WTC11 (cell line): ENCODE data around the gene TSC22D2. TPM values are rescaled to one million over a fixed set of nuclear protein-coding genes. Genes with fewer than 3 reads are reported as not detected.

Experiments used
- ATAC-seq: fragments of 200-7000 bp; cut with Tn5 transposase; 2 replicates; pipeline ENCODE4 v1.10.0; 2021; ENCODE audit warnings: mild to moderate bottlenecking, moderate library complexity
- CTCF ChIA-PET: fragments of 300-600 bp; sonication (Branson Sonifier 250); formaldehyde crosslinking; loops from one replicate; lab custom pipeline; 2021; ENCODE audit warnings: antibody characterized with exemption; lab: Charles Lee
- POLR2A ChIA-PET: fragments of 350-600 bp; sonication (Branson Sonifier 250); formaldehyde crosslinking; loops from one replicate; lab custom pipeline; 2021; ENCODE audit warnings: antibody characterized with exemption; lab: Charles Lee
- DNase-seq: peaks from one replicate; pipeline ENCODE4 v3.0.0; 2021; ENCODE audit warnings: low spot score
- H3K27ac Mint-ChIP-seq: 2 replicates; pipeline ENCODE4 v1.8.0; 2021; ENCODE audit warnings: mixed read lengths
- H3K27me3 Mint-ChIP-seq: 2 replicates; pipeline ENCODE4 v1.8.0; 2021; ENCODE audit warnings: low read depth, mild to moderate bottlenecking, moderate library complexity, mixed read lengths
- H3K36me3 Mint-ChIP-seq: 2 replicates; pipeline ENCODE4 v1.8.0; 2021; ENCODE audit warnings: mixed read lengths
- H3K4me1 Mint-ChIP-seq: 2 replicates; pipeline ENCODE4 v1.8.0; 2022; ENCODE audit warnings: mixed read lengths
- H3K4me3 Mint-ChIP-seq: 2 replicates; pipeline ENCODE4 v1.8.0; 2021; ENCODE audit warnings: mild to moderate bottlenecking, moderate library complexity, mixed read lengths
- H3K9me3 Mint-ChIP-seq: 2 replicates; pipeline ENCODE4 v1.8.0; 2021; ENCODE audit warnings: mixed read lengths
- AFF4 ChIP-seq: sonication (generic); formaldehyde crosslinking; IDR thresholded peaks from 2 replicates; pipeline ENCODE4 v1.8.1; 2023; ENCODE audit warnings: mild to moderate bottlenecking, missing genetic modification reagents, borderline replicate concordance
- CREM ChIP-seq: sonication (generic); formaldehyde crosslinking; IDR thresholded peaks from 2 replicates; pipeline ENCODE4 v1.8.1; 2022; ENCODE audit warnings: mild to moderate bottlenecking, missing genetic modification reagents, moderate library complexity
- E2F4 ChIP-seq: sonication (generic); formaldehyde crosslinking; IDR thresholded peaks from 2 replicates; pipeline ENCODE4 v1.8.1; 2022; ENCODE audit warnings: low read depth, mild to moderate bottlenecking, moderate library complexity, missing genetic modification reagents, borderline replicate concordance
- MAX ChIP-seq: sonication (generic); formaldehyde crosslinking; IDR thresholded peaks from 2 replicates; pipeline ENCODE4 v1.8.0; 2022; ENCODE audit warnings: mild to moderate bottlenecking, missing genetic modification reagents
- NR3C1 ChIP-seq: sonication (generic); formaldehyde crosslinking; conservative IDR thresholded peaks from 2 replicates; pipeline ENCODE4 v1.8.1; 2023; ENCODE audit warnings: low read depth, mild to moderate bottlenecking, missing genetic modification reagents
- RELA ChIP-seq: sonication (generic); formaldehyde crosslinking; IDR thresholded peaks from 2 replicates; pipeline ENCODE4 v1.8.1; 2022; ENCODE audit warnings: missing genetic modification reagents, mild to moderate bottlenecking, borderline replicate concordance
- RORB ChIP-seq: fragments of 250-450 bp; sonication (Bioruptor Pico); IDR thresholded peaks from 2 replicates; pipeline ENCODE4 v1.9.0; 2021; ENCODE audit warnings: mild to moderate bottlenecking
- SMAD3 ChIP-seq: sonication (generic); formaldehyde crosslinking; IDR thresholded peaks from 2 replicates; pipeline ENCODE4 v1.8.0; 2022; ENCODE audit warnings: missing genetic modification reagents, mild to moderate bottlenecking, borderline replicate concordance
- SP1 ChIP-seq: sonication (generic); formaldehyde crosslinking; conservative IDR thresholded peaks from 2 replicates; pipeline ENCODE4 v1.8.1; 2022; ENCODE audit warnings: missing genetic modification reagents
- ZNF219 ChIP-seq: sonication (generic); formaldehyde crosslinking; IDR thresholded peaks from 2 replicates; pipeline ENCODE4 v1.8.0; 2023; ENCODE audit warnings: missing genetic modification reagents, mild to moderate bottlenecking, borderline replicate concordance
- ZNF396 ChIP-seq: fragments of 250-450 bp; sonication (Bioruptor Pico); IDR thresholded peaks from 2 replicates; pipeline ENCODE4 v1.8.0; 2021; ENCODE audit warnings: mild to moderate bottlenecking, moderate library complexity, borderline replicate concordance
- ZNF416 ChIP-seq: fragments of 250-450 bp; sonication (Bioruptor Pico); IDR thresholded peaks from 2 replicates; pipeline ENCODE4 v1.9.0; 2021; ENCODE audit warnings: mild to moderate bottlenecking, inconsistent platforms
- total RNA-seq: library from RNA; stranded (reverse); gene quantifications from 3 replicates; pipeline ENCODE4 v1.2.3, GENCODE V29; 2021
- TF ChIP-seq, protein P1 (sequence below): fragments of 200-600 bp; IDR thresholded peaks from 2 replicates; pipeline ENCODE4 v1.8.0; 2022; ENCODE audit warnings: antibody characterized with exemption
- TF ChIP-seq, protein P2 (sequence below): sonication (generic); formaldehyde crosslinking; IDR thresholded peaks from 2 replicates; pipeline ENCODE4 v1.8.0; 2022; ENCODE audit warnings: mild to moderate bottlenecking, missing genetic modification reagents

TSC22D2 gene
- total RNA-seq, 1 experiment from 2014 or later: 24.0 TPM

- ATAC-seq (peak; percentile 10), DNase-seq (no peak)
- H3K27me3 Mint-ChIP-seq: no peaks in the 10 kb centered on the region
- TF ChIP-seq ZNF396 (CRISPR knock-in tag): no peak
- no peak for TF ChIP-seq AFF4 (CRISPR knock-in tag)
- no peak for TF ChIP-seq CREM
- TF ChIP-seq RORB (CRISPR knock-in tag): no peak
- TF ChIP-seq, protein P1, sequence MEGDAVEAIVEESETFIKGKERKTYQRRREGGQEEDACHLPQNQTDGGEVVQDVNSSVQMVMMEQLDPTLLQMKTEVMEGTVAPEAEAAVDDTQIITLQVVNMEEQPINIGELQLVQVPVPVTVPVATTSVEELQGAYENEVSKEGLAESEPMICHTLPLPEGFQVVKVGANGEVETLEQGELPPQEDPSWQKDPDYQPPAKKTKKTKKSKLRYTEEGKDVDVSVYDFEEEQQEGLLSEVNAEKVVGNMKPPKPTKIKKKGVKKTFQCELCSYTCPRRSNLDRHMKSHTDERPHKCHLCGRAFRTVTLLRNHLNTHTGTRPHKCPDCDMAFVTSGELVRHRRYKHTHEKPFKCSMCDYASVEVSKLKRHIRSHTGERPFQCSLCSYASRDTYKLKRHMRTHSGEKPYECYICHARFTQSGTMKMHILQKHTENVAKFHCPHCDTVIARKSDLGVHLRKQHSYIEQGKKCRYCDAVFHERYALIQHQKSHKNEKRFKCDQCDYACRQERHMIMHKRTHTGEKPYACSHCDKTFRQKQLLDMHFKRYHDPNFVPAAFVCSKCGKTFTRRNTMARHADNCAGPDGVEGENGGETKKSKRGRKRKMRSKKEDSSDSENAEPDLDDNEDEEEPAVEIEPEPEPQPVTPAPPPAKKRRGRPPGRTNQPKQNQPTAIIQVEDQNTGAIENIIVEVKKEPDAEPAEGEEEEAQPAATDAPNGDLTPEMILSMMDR: no peak
- peak; percentile 8; the same call in 1 of the 2 replicates for TF ChIP-seq SP1 (CRISPR knock-in tag)
- 0 out of 2 replicates have a peak, but pooled peaks have one; percentile 1 for TF ChIP-seq NR3C1
- TF ChIP-seq ZNF219 (CRISPR knock-in tag): no peak
- no peak for TF ChIP-seq RELA (CRISPR knock-in tag)
- no peak for TF ChIP-seq ZNF416 (CRISPR knock-in tag)
- TF ChIP-seq, protein P2, sequence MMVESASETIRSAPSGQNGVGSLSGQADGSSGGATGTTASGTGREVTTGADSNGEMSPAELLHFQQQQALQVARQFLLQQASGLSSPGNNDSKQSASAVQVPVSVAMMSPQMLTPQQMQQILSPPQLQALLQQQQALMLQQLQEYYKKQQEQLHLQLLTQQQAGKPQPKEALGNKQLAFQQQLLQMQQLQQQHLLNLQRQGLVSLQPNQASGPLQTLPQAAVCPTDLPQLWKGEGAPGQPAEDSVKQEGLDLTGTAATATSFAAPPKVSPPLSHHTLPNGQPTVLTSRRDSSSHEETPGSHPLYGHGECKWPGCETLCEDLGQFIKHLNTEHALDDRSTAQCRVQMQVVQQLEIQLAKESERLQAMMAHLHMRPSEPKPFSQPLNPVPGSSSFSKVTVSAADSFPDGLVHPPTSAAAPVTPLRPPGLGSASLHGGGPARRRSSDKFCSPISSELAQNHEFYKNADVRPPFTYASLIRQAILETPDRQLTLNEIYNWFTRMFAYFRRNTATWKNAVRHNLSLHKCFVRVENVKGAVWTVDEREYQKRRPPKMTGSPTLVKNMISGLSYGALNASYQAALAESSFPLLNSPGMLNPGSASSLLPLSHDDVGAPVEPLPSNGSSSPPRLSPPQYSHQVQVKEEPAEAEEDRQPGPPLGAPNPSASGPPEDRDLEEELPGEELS (CRISPR knock-in tag): no peak
- TF ChIP-seq E2F4 (CRISPR knock-in tag): no peak
- 0 out of 2 replicates have a peak, but pooled peaks have one; percentile 65 for TF ChIP-seq SMAD3 (CRISPR knock-in tag)
- peak; percentile 12; the same call in 1 of the 2 replicates for TF ChIP-seq MAX
- H3K4me1 Mint-ChIP-seq: peaks cover 44% of the 10 kb centered on the region
- H3K36me3 Mint-ChIP-seq: peaks cover 4% of the 10 kb centered on the region; the same call in 1 of the 2 replicates
- no peaks in the 10 kb centered on the region for H3K9me3 Mint-ChIP-seq
- ChIA-PET POLR2A (interaction anchor here (0.6 to 1.6 kb wide), 10 partner anchors 12 to 751 kb away, joined by 3 to 7 read pairs (median 3); partner anchors contain the start of gene WWTR1), CTCF (interaction anchor here (0.6 to 4.1 kb wide), 18 partner anchors 10 to 225 kb away, joined by 3 to 30 read pairs (median 4); partner anchors contain the start of genes EIF2A and SERP1)
- H3K4me3 Mint-ChIP-seq: peak overlapping the region; percentile 73
- peak overlapping the region; percentile 91 for H3K27ac Mint-ChIP-seq
These were observed 1.0 kb downstream of the TSC22D2 start for GRCh38 chr3:150409125-150409511.
